Esophagus squamous epithelium (tissue), 5 donors: ENCODE data around the gene ARRB1. TPM values are rescaled to one million over a fixed set of nuclear protein-coding genes. Genes with fewer than 3 reads are reported as not detected.
A peak's percentile ranks its signal among the peaks of the same experiment; 100 is the strongest.

Source experiments
- DNase-seq: peaks from one replicate; lab custom pipeline; 2025; lab: John Stamatoyannopoulos, UW
- H3K27ac ChIP-seq, 4 donors: fragments of 200-600 bp; sonication (generic); one replicate each; pipeline ENCODE4 v1.5.1; 2016 to 2019; ENCODE audit warnings: mild to moderate bottlenecking in 1 of 4
- H3K27me3 ChIP-seq, 4 donors: fragments of 200-600 bp; sonication (generic); 1 replicate in 3 of 4; 2 replicates in 1 of 4; pipeline versions ENCODE4 v1.5.1 to v1.6.0; 2017 to 2021; ENCODE audit warnings: antibody characterized with exemption in 1 of 4
- H3K36me3 ChIP-seq, 3 donors: fragments of 200-600 bp; sonication (generic); one replicate each; pipeline ENCODE4 v1.5.1; 2016 to 2019
- H3K4me1 ChIP-seq, 3 donors: fragments of 200-600 bp; sonication (generic); one replicate each; pipeline ENCODE4 v1.5.1; 2017 to 2019
- H3K4me3 ChIP-seq, 4 donors: fragments of 200-600 bp; sonication (generic); 1 replicate in 3 of 4; 2 replicates in 1 of 4; pipeline ENCODE4 v1.5.1; 2016 to 2019; ENCODE audit warnings: mild to moderate bottlenecking in 2 of 4, moderate library complexity in 1 of 4
- H3K9me3 ChIP-seq, 3 donors: fragments of 200-600 bp; sonication (generic); one replicate each; pipeline ENCODE4 v1.5.1; 2016 to 2019
- CTCF ChIP-seq, 6 experiments: fragments of 450-650 bp in 4 of 6; fragments of 200-600 bp in 2 of 6; sonication (generic) in 2 of 6; IDR thresholded peaks; one replicate each; pipeline ENCODE4 v1.5.1; 2016 to 2019; ENCODE audit warnings: antibody characterized with exemption in 6 of 6, mild to moderate bottlenecking in 4 of 6, moderate library complexity in 4 of 6
- POLR2A ChIP-seq, 4 donors: fragments of 450-650 bp; IDR thresholded peaks; one replicate each; pipeline ENCODE4 v1.6.1; 2017; ENCODE audit warnings: antibody characterized with exemption in 4 of 4, mild to moderate bottlenecking in 4 of 4, moderate library complexity in 3 of 4
- WGBS, 2 donors: methylation state at CpG; one replicate each; pipeline ENCODE4 v1.1.5; 2018; 5-methylcytosine and 5-hydroxymethylcytosine counted together
- intact Hi-C: fragments of 100-400 bp; cut with DNase I; formaldehyde crosslinking; loops from one replicate; pipeline ENCODE4 v1.15.0; 2022
- total RNA-seq, 4 donors: library from RNA; depleted of rRNA; stranded (reverse); fragments of >200 nt; gene quantifications; one replicate each; pipeline ENCODE4 v1.1.0, GENCODE V29; 2016
- donor health status: DM: yes; HTN: yes; CAD: no.

ARRB1 gene
- total RNA-seq: 10 to 100 TPM in 3 of 4 donors, 1 to 10 TPM in 1; 9.6 to 24.8 (median 17.8) TPM

- TF ChIP-seq CTCF (IDR thresholded peaks at IDR 0.05): no peak
- TF ChIP-seq POLR2A (IDR thresholded peaks at IDR 0.05): peak in 1 of 4 donors; percentile 4
- H3K27ac ChIP-seq: peak within 1 kb of the TSS; percentile 87 to 97 (median 92)
- peak within 1 kb of the TSS; percentile 57 to 93 (median 74) for H3K4me3 ChIP-seq
- no peaks in the 10 kb centered on the region for H3K9me3 ChIP-seq
- DNase-seq: no peak
- intact Hi-C loops: no loop called here
- no peaks in the 10 kb centered on the region for H3K36me3 ChIP-seq
- no CpG with 5 or more reads among the region's 38 CpGs for WGBS, 2 donors
- peaks cover 45 to 67% (median 52%) of the 10 kb centered on the region in 3 donors for H3K4me1 ChIP-seq
- no peaks in the 10 kb centered on the region for H3K27me3 ChIP-seq
These were observed at the start of gene ARRB1 for GRCh38 chr11:75351541-75351790. ARRB1 (minus strand) TSS chr11:75351661; CDS start chr11:75351607, 54 bp downstream.

GRCh38 chr11:75400146-75400865, 48.8 kb upstream of the ARRB1 start:
- DNase-seq: no peak
- Histone ChIP-seq H3K27ac (peak overlapping the region; percentile 91 to 97 (median 94)), H3K36me3 (peaks cover 23 to 46% (median 31%) of the 10 kb centered on the region in 3 donors), H3K4me3 (peak overlapping the region; percentile 51 to 91 (median 72)), H3K4me1 (peaks cover 4 to 42% (median 20%) of the 10 kb centered on the region in 3 donors), H3K9me3 (no peaks in the 10 kb centered on the region), H3K27me3 (no peaks in the 10 kb centered on the region)
- intact Hi-C loops: no loop called here
- TF ChIP-seq CTCF (IDR thresholded peaks at IDR 0.05): no peak
- no peak for TF ChIP-seq POLR2A (IDR thresholded peaks at IDR 0.05)
- 4 to 5% methylated on average over 8 to 10 of the region's 11 CpGs for WGBS, 2 donors

DNA sequence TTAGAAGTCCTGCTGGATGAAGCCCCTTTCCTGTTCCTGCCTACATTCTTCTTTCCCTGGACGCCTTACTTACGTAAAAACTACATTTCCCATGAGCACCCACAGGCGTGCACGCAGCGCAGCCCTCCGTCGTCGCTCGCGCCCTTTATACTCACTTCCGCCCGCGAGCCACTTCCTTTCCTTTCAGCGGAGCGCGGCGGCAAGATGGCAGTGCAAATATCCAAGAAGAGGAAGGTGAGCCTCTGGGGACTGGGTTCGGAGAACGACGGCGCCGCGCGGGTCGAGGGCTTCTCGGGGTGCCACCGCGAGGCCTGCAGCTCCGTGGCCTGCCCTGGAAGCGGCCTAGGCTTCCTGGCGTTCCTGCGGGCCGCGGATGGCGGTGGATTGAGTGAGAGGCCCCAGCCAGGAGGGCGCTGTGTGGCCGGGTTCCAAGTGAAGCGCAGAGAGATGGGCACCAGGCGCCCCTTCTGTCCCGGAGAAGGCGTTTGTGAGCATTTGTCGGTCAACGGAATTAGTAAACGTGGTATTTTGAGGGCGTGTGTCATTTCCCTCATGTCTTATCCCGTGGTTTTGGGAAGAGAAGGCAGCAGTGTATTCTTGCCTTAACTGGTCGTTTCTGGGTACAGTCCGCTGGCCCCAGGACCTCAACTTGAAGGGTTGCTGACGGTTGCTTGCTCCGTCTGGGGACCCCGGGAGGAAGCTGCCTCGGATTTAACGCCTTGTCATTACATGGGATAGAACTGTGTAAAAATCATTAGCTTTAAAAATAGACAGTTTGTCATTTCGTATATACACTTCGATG, 48.1 kb upstream of the ARRB1 start, which contains the start of gene RPS3:
RPS3 (plus strand) TSS at position 175 of the 802 bp plus-strand sequence; CDS start at position 205, 30 bp downstream.
- peak within 1 kb of the TSS; percentile 91 to 97 (median 94) for H3K27ac ChIP-seq
- WGBS, 2 donors: 0% methylated on average over 9 to 27 of the region's 55 CpGs
- TF ChIP-seq CTCF (IDR thresholded peaks at IDR 0.05) (peak in 4 of 6 experiments; percentile 10 to 37 (median 22)), POLR2A (IDR thresholded peaks at IDR 0.05) (peak in 3 of 4 donors; percentile 84 to 92 (median 86))
- DNase-seq: peak; percentile 52
- H3K4me3 ChIP-seq: peak within 1 kb of the TSS; percentile 51 to 91 (median 72)
- H3K36me3 ChIP-seq: peaks cover 17 to 38% (median 23%) of the 10 kb centered on the region in 3 donors
- no peaks in the 10 kb centered on the region for H3K27me3 ChIP-seq
- H3K4me1 ChIP-seq: peaks cover 4 to 37% (median 20%) of the 10 kb centered on the region in 3 donors
- intact Hi-C loops: no loop called here
- no peaks in the 10 kb centered on the region for H3K9me3 ChIP-seq

DNA sequence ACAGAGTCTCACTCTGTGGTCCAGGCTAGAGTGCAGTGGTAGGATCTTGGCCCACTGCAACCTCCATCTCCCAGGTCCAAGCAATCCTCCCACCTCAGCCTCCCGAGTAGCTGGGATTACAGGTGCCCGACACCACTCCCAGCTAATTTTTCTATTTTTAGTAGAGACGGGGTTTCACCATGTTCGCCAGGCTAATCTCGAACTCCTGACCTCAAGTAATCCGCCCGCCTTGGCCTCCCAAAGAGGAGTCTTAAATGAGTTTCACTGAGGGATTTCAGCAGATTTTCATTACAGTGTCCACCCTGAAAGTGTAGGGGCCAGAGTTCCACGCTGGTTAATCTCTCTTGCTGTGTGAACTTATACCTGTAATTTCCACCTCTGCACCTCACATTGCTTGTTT, 47.4 kb upstream of the ARRB1 start:
- TF ChIP-seq CTCF (IDR thresholded peaks at IDR 0.05): no peak
- TF ChIP-seq POLR2A (IDR thresholded peaks at IDR 0.05): no peak
- Histone ChIP-seq H3K27me3 (no peaks in the 10 kb centered on the region), H3K27ac (no peak overlapping the region), H3K4me1 (peaks cover 4 to 37% (median 20%) of the 10 kb centered on the region in 3 donors), H3K4me3 (peak overlapping the region in 1 of 4 donors; percentile 76), H3K9me3 (no peaks in the 10 kb centered on the region), H3K36me3 (peaks cover 13 to 32% (median 17%) of the 10 kb centered on the region in 3 donors)
- 53 to 72% methylated on average over 7 to 8 of the region's 8 CpGs for WGBS, 2 donors
- intact Hi-C loops: no loop called here
- no peak for DNase-seq
